Stimulated activated CD4-positive, alpha-beta T cell treated with anti-CD3 and anti-CD28 coated beads, TNF-alpha, amount 100 ng/mL, for 1 hour (primary cell): ENCODE measurements around the gene LENEP.
"Not testable (repeated sequence)": the region's sequence is repeated elsewhere in the genome, so short reads cannot be mapped to it uniquely, and the experiment has no call there.

Experiments
- DNase-seq, 3 donors: peaks; one replicate each; pipeline ENCODE4 v3.0.0-alpha.2; 2020; ENCODE audit warnings: low read depth in 3 of 3, low spot score in 1 of 3

Gene LENEP

DNA sequence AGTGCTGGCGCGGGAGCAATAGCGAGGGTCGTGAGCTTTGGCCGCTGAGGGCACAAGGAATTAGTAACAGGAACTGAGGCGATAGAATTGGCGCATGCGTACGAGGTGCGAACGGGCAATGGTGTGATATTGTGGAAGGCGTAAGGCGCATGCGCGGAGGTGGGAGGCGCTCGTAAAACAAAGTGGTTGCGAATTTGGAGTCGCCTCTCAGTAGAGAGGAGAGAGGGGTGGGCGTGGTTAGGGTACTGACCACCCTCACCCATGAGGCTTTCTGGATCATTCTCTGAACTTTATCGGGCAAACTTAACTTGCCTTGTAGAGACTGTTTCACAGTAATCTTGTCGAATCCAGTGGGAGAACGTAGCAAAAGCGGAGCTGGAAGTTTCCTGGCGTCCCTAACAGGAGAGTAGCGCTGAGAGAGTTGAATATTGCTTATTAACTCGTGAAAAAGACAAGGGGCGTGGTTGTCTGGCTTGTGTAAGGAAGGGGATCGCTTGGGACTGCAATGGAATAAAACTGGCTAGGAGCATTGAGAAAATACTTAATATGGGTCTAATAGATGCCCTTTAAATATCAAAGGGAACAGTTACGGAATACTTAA is 18.5 kb upstream of the LENEP start:
- peak; percentile 86 to 89 (median 87) for DNase-seq

DNA sequence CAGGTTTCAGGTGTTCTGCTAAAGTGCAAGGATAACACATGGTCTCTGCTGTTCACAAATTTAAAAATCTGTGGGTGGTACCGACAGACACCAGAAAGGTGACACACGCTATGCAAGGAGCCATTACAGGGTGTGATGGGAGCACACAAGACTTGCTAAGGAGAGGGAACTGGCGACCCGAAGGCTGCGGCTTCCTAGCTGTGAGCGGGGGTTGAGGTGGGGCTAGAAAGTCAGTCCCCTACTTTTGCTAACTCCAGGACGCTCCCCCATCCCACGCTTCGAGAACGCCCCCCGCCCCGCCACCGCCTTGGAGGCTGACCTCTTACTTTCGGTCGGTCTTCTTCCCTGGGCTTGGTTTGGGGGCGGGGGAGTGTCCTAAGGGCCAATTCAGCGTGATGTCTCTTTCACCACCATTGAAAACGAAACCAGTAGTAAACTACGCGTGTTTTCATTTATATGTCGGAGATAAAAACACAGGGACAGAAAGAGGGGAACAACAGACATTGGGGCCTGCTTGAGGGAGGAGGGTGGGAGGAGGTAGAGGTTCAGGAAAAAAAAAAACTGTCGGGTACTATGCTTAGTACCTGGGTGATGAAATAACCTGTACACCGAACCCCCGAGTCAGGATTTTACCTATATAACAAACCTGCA is 17.9 kb upstream of the LENEP start:
- DNase-seq, result peak in 1 of 3 donors; percentile 54

DNA sequence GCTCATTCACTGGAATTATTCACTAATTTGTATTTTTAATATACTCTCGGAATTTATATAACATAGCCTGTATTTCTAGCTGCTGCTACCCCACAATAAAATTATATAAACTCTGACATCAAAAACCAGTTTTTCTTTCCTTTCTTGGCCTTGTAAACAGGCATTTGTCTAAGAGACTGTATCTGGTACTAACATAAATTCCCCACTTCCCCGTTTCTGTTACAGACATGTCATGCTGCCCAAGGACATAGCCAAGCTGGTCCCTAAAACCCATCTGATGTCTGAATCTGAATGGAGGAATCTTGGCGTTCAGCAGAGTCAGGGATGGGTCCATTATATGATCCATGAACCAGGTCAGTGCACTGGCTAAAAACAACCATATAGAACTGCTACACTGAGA is 15.6 kb upstream of the LENEP start:
- DNase-seq, result not testable (repeated sequence)

DNA sequence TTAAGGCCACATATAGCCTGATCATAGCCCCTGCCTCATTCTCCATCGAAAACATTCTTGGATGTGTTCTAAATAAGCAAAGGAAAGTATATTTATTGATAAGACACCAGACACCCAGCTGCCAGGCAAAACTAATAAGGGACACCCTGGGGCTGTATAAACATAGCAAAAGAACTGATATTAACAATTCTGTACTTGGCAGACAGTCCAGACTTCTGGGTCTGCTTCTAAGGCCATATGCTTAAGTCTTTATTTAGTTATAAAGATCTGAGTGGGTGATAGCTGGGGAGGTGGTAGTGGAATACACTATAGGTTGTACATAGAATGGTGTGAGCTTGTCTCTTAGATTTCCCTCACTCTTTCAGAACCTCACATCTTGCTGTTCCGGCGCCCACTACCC is 15.0 kb upstream of the LENEP start:
- DNase-seq, result no peak

DNA sequence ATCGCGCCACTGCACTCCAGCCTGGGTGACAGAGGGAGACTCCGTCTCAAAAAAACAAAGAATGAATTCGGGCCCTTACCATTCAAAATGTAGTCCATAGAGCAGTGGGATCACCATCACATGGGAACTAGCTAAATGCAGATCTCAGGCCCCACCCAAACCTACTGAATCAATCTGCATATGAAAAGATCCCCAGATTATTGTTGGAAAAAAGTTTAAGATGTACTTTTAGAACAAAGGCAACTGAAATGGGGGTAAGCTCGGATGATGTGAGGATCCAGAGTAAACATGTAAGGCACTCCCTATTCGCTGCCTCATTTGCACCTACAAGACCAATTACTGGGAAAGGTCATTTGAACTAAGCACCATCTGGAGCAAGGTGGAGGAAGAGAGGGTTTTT is 11.0 kb upstream of the LENEP start:
- DNase-seq, result no peak

DNA sequence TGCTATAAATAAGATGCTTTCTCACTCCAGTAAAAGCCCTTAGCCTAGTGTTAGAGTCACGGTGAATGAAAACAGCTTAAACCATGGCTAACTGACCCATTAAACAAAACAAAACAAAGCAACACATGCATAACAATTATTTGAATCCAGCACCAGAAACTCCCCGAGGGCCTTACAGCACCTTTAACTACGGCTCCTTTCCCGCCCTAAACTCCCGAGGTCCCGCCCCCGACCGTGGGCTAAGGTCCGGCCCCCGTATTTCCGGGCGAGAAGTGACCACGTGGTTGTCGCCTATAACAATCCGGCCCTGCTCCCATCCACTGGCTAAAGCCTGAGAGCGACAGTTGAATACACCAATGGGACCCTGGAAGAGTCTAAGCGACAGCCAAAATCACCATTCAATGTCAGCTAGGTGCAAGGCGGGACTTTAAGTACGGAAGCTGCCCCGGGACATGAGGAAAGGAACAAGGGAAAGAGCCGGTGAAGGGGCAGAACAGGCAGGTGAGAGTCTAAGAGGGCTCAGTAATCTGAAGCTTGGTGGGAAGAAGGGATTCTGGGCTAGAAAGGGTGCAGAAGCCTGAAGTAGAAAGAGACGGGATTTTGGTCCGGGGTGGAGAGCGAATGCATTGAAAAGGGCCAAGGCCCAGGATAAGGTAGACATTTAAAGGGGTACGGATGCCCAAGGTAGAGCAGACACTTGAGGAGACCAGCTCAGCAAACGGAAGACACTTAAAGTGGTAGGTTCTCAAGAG is 10.3 kb upstream of the LENEP start, which contains the start of gene FLAD1:
FLAD1 (plus strand) TSS at position 448 of the 752 bp plus-strand sequence. CDS start 351 bp downstream, outside the sequence.
- DNase-seq, result peak; percentile 84 to 92 (median 87)

DNA sequence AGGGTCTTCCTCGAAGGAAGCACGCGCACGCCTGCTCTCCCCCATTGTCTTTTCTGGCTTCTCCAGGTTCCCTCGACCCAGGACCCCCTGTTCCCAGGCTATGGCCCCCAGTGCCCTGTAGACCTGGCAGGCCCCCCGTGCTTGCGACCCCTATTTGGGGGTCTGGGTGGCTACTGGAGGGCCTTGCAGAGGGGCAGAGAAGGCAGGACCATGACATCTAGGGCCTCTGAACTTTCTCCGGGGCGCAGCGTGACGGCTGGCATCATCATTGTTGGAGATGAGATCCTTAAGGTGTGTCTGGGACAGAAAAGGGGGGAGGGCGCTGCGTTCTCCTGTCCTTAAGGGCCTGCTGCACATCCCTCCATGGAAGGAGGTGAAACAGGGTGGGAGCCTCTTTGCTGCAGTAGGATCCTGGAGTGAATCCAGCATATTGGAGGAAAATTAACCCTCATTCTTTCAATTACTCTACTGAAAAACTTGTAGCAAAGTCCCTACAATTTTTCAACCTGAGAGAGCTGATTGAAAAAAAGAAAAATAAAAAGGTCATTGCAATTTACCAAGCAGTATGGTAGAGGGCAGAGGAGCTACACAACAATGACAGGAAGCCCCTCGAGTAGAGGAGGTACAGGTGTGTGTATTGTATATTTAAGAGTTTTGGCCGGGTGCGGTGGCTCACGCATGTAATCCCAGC is 9.5 kb upstream of the LENEP start:
- no peak for DNase-seq

DNA sequence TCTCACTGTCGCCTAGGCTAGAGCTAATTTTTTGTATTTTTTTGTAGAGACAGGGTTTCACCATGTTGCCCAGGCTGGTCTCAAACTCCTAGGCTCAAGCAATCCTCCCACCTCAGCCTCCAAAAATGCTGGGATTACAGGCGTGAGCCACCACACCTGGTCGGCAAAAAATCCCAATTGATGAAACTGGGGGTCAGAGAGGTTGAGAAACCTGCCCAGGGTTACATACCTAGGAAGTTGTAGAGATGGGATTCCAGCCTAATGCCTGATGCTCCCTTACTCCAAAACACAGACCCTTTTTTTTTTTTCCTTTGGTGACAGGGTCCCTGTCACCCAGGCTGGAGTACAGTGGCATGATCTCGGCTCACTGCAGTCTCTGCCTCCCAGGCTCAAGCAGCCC is 6.7 kb upstream of the LENEP start:
- DNase-seq, result not testable (repeated sequence)

DNA sequence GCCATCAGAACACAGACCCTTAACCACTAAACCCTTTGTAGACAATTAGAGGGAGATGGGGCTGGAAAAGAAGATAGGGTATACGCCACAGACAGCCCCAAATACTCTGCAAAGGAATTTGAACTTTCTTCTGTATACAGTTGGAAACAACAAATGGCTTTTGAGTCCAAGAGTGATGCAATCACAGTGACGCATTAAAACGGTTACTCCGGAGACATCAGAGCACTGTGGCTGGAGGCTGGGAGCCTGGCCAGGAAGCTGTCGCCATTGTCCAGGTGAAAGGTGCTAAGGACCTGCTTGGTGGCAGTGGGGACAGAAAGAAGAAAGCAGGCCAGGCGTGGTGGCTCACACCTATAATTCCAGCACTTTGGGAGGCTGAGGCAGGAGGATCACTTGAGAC is 6.1 kb upstream of the LENEP start:
- no peak for DNase-seq

DNA sequence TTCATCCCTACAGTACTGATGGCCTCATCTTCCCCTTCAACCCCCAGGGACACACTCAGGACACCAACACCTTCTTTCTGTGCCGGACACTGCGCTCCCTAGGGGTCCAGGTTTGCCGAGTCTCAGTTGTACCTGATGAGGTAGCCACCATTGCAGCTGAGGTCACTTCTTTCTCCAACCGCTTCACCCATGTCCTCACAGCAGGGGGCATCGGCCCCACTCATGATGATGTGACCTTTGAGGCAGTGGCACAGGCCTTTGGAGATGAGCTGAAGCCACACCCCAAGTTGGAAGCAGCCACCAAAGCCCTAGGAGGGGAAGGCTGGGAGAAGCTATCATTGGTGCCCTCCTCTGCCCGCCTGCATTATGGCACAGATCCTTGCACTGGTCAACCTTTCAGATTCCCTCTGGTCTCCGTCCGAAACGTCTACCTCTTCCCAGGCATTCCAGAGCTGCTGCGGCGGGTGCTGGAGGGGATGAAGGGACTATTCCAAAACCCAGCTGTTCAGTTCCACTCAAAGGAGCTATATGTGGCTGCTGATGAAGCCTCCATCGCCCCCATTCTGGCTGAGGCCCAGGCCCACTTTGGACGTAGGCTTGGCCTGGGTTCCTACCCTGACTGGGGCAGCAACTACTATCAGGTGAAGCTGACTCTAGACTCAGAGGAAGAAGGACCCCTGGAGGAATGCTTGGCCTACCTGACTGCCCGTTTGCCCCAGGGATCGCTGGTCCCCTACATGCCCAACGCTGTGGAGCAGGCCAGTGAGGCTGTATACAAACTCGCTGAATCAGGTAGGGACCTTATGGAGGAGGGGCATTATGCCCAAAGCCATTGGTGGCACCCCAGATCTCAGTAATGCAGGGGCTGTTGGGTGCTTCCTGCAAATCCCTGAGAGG is 5.1 kb upstream of the LENEP start:
- DNase-seq, result no peak

DNA sequence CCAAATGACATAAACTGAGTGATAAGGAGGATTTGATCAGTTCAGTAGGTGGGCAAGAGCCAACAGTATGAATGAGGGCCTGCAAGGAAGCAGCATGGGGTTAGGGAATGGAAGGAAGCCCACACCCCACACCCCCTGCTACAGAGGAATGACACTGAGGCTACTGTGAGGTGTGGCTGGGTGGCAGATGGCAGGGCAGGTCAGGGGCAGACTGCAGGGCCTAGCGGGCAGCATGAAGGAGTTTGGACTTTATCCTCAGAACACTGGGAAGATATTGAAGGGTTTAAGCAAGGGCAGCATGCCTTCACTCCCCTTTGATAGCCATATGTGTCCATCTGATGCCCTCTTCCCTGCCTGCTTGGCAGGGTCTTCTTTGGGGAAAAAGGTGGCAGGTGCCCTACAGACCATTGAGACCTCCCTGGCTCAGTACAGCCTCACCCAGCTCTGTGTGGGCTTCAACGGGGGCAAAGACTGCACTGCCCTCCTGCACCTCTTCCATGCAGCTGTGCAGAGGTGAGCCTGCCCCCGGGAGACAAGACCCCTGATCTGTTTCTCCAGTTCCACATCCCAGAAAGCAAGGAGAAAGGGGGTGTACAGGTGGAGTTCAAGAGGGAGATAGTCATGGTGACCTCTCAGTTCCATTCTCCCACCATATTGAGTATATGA is 4.1 kb upstream of the LENEP start:
- no peak for DNase-seq

DNA sequence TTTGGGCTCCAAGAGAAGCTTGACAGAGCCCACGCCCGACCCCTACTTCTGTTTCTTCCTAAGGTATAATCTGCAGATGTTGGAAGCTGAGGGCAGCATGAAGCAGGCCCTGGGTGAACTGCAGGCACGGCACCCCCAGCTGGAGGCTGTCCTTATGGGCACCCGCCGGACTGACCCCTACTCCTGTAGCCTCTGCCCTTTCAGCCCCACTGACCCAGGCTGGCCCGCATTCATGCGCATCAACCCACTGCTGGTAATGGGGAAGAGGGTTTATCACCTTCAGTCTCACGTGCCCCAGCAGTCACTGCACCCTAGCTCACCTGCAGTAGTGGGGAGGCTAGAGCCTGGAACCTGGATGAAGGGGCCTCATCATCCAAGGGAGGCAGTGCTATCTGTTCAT is 3.1 kb upstream of the LENEP start:
- DNase-seq, result no peak

DNA sequence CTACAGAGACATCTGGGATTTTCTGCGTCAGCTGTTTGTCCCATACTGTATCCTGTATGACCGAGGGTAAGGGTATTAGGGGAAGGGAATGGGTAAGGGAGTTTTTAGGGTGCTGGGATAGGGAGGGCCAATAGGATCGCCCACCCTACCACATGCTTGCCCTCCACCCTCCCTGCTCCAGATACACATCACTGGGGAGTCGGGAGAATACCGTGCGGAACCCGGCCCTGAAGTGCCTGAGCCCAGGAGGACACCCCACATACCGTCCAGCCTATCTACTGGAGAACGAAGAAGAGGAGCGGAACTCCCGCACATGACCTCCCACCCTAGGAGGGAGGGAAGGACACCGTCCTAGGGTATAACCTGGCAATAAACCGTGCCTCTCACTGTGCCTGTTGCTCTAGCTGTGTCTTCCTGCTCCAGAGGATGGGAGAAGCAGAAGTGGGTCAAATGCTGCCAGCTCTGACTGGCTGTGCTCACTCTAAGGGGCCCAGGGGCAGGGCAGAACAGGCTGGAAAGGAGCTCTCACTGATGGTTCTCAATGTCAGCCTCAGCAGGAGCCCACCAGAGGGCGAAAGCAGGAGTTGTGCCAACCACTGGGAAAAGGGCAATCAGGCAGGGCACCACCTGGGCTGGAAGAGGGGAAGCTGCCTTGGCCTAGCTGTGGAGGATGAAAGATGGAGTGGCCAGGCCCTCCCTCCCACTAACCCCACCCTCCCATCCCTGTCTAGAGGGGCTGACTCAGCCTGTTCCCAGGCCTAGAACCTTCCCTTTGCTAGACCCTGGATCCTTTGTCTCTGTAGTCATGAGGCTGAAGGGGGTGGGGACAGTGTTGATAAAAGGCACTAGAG is 440 bp upstream of the LENEP start:
- DNase-seq, result no peak

DNA sequence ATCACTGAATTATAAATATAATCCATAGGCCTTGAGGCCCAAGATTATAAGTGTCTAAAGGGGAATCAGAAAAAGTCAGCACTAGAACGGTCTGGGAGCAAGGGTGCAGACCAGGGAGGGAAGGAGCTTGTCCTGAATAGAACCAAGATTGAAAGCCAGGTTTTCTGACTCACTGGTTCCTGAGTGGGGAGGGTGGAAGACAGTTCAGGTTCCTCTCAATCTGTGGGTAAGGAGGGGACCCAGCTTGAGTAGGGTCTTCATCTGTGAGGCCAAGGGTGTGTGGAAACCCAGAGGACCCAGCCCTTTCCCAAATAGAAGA is 842 bp downstream of the LENEP start:
- no peak for DNase-seq

DNA sequence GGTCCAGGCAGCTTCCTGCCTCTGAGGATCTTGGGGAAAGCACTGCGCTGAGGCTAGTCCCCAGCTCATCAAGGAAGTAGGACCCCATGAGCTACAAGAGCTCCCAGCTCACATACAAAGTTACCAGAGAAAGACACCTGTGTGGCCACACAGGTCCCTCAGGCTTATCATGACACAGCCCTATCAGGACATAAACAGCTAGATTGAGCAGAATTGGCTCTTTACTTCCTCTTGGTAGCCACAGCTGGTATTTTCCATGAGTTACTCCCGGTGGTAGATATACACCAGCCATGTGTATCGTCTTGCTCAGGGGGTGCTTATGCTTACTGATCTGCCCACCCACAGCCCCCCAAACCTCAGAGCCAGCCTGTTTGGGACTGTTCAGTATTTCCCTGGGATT is 1.2 kb downstream of the LENEP start:
- no peak for DNase-seq

DNA sequence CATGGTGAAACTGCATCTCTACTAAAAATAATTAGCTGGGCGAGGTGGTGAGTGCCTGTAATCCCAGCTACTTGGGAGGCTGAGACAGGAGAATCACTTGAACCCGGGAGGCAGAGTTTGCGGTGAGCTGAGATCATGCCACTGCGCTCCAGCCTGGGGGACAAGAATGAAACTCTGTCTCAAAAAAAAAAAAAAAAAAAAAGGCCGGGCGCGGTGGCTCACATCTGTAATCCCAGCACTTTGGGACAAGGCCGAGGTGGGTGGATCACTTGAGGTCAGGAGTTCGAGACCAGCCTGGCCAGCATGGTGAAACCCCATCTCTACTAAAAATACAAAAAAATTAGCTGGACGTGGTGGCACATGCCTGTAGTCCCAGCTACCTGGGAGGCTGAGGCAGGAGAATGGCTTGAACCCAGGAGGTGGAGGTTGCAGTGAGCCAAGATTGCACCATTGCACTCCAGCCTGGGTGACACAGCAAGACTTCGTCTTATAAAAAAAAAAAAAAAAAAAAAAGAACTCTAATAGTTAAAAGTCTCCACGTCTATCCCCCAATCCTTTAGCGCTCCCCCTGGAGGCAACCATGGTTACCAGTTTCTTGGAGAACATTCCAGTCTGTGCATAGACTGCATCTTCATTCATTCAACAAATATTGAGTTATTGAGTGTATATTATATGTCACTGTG is 2.1 kb downstream of the LENEP start:
- DNase-seq, result not testable (repeated sequence)

DNA sequence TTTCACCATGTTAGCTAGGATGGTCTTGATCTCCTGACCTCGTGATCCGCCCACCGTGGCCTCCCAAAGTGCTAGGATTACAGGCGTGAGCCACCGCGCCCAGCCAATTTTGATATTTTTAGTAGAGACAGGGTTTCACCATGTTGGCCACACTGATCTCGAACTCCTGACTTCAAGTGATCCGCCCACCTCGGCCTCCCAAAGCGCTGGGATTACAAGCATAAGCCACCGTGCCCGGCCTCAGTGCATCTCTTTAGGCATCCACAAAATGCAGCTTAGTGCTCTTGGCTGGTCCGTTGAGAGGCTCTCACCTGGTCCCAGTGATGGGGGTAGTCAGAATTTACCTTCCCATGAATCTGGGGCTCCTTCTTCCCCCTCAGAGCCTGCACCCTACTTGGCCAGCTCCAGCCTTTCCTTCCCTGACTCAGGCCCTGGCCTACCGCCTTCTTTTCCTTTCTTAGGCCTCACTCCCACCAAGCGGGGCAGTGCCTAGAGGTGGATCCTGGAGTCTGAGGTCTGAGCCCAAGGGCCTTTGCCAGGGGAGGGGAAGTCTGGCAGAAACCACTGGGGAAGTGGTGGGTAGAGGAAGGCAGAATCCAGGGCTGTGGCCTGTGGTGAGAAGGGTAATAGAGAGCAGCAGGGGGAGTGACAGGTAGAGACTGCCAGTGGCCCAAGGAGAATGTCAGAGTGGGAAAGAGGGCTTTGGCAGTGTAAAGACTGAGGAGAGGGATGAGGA is 3.7 kb downstream of the LENEP start:
- no peak for DNase-seq

DNA sequence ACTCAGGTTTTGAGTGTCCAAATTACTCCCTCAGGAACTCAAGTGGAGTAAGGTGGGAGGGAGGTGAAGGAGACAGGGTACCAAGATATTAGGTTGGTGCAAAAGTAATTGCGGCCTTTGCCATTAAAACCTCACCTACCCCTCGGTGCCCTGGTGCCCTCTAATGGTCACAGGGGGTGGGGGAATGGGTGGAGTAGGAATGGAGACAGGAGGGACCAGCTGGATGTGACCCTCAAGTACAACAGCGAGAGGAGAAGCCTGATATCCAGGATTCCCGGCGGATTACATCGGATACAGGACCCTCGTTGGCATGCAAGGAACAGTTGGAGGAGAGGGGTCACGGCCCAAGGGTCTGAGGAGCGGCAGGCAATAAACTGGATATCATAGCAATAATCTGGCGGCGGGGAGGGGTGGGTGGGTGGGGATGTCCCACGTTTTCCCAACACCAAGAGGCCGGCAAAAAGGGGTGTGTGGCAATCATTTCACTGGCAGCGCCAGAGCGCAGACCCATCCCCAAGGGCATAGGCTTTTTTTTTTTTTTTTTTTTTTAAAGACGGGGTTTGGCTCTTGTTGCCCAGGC is 4.9 kb downstream of the LENEP start:
- no peak for DNase-seq
